ENCODE measurements around the gene FNDC3B. TPM values are rescaled to one million over a fixed set of nuclear protein-coding genes. Genes with fewer than 3 reads are reported as not detected.
A peak's percentile ranks its signal among the peaks of the same experiment; 100 is the strongest.

The FNDC3B gene
- total RNA-seq, 2 donors from 2014 or later: 27.0 to 41.6 TPM

DNA sequence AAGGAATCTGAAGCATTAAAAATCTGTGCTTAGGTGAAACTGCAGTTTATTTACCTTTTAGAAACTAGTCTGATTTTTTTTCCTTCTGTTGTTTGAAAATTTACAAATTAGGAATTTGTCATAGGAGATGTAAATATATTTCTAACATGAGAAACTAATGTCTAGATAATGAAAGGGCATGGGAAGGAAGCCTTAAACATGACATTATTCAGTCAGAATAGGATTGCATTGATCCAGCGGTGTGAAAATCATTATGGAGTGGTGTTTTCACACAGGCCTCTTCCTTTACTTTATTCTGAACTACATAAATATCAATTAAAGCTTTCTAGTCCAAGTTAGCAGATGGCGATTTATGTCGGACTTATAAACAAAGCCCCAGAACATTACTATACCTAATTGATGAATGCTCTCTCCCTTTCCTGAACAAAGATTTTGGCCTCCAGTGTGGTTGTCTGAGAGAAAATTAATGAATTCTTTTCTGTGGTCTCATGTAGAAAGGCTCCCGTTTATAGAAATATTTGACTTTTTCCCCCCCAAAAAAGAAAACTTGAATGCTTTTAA is 37.9 kb downstream of the FNDC3B start:
- Mint-ChIP-seq H3K4me3 (no peak overlapping the region), H3K4me1 (peaks cover 17% of the 10 kb centered on the region), H3K36me3 (ENCODE audit: low read depth) (no peaks in the 10 kb centered on the region), H3K27ac (no peak overlapping the region), H3K27me3 (no peaks in the 10 kb centered on the region)
- ATAC-seq: no peak
- H3K9me3 ChIP-seq (ENCODE audit: control insufficient read depth, low read length, poor library complexity, severe bottlenecking): no peaks in the 10 kb centered on the region
- DNase-seq: no peak

DNA sequence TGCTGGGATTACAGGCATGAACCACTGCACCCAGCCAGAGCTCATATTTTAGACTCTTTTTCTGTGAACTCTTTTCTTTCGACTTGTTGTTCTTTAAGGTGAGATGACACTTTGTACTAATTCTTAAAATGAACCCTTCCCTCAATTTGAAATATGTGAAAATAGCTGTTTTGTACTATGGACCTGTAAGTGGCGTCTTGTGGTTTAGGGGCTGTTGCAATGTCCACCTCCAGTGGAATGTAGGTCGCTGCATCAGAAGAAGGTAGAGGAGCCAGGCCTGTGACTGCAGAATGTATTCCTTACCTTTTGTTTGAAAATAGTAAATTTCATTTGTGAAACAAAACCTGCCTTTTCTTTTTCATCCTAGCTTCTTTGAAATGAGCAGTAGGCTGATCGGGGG is 38.9 kb downstream of the FNDC3B start:
- ATAC-seq (no peak), DNase-seq (no peak)
- H3K9me3 ChIP-seq (ENCODE audit: control insufficient read depth, low read length, poor library complexity, severe bottlenecking): no peaks in the 10 kb centered on the region
- Mint-ChIP-seq H3K27ac (no peak overlapping the region), H3K4me3 (no peak overlapping the region), H3K27me3 (no peaks in the 10 kb centered on the region), H3K36me3 (ENCODE audit: low read depth) (no peaks in the 10 kb centered on the region), H3K4me1 (peaks cover 17% of the 10 kb centered on the region)

DNA sequence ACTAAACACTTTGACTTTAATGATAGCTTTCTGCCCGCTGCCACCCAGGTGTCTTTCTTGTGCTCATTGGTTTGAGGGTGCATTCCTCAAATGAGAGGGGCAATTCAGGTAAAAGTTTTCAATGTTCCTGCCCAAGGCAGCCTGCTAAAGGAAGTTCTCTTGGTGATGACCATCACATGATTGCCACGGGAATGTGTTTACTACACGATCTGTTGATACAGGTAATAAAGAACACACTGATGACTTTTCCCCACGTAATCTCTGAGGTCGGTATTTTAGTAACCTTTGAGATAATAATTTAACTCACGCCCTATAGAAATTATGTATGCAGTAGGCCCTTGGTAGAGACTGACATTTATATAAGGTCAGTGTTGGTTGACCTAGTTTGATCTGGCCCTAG is 39.3 kb downstream of the FNDC3B start:
- Mint-ChIP-seq H3K36me3 (ENCODE audit: low read depth) (no peaks in the 10 kb centered on the region), H3K27ac (peak overlapping the region; percentile 3), H3K4me1 (peaks cover 17% of the 10 kb centered on the region), H3K27me3 (no peaks in the 10 kb centered on the region), H3K4me3 (no peak overlapping the region)
- H3K9me3 ChIP-seq (ENCODE audit: control insufficient read depth, low read length, poor library complexity, severe bottlenecking): no peaks in the 10 kb centered on the region
- ATAC-seq: no peak
- no peak for DNase-seq

DNA sequence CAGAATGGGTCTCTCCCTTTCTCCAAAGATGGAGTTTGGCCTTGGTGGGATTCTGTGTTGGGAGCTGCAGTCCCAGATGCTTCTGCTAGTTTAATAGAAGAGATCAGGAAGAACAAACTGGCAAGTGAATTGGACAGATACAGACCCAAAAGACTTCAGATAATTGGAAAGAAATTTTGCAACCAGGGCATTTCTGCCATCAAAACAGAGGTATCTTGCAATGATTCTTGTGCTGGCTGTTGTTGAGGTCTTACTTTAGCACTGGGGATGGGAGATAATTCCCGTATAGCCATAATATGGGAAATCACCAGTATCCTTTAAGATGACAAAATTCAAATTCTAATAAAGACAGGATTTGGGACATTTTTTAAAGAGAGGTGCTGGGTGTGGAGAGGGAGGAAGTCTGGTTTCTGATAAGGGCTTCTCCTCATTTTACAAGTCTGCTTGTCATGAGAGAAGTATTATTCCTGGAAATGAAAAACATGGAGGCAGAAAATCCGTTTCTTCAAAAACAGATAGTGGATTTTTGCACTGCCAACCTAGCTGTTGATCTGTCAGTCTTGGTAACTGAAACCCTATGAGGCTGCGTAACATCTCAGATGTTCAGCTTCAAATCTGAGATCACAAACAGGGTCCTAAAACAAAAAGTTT is 40.1 kb downstream of the FNDC3B start:
- Mint-ChIP-seq H3K4me3 (no peak overlapping the region), H3K4me1 (peaks cover 17% of the 10 kb centered on the region), H3K27me3 (no peaks in the 10 kb centered on the region), H3K36me3 (ENCODE audit: low read depth) (no peaks in the 10 kb centered on the region), H3K27ac (peak overlapping the region; percentile 3)
- no peak for ATAC-seq
- H3K9me3 ChIP-seq (ENCODE audit: control insufficient read depth, low read length, poor library complexity, severe bottlenecking): no peaks in the 10 kb centered on the region
- no peak for DNase-seq

DNA sequence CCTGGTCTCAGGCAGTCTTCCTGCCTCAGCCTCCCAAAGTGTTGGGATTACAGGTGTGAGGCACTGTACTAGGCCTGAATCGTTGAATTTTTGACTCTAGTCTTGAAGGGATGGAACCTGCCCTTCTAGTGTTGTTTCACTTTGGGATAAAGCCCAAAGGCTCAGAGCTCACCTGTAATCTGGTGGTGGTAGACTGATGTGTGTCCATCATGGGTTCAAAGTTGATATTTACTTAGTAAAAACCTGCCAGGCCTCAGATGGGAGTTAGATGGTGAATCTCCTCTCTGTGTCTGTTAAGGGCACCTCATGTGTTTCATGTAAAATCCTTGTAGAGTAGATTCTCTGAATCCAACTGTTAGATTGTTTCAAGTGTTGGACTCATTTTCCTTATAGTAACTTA is 41.1 kb downstream of the FNDC3B start:
- ATAC-seq (no peak), DNase-seq (no peak)
- Mint-ChIP-seq H3K27me3 (no peaks in the 10 kb centered on the region), H3K36me3 (ENCODE audit: low read depth) (no peaks in the 10 kb centered on the region), H3K27ac (no peak overlapping the region), H3K4me3 (no peak overlapping the region), H3K4me1 (peaks cover 20% of the 10 kb centered on the region)
- no peaks in the 10 kb centered on the region for H3K9me3 ChIP-seq (ENCODE audit: control insufficient read depth, low read length, poor library complexity, severe bottlenecking)

DNA sequence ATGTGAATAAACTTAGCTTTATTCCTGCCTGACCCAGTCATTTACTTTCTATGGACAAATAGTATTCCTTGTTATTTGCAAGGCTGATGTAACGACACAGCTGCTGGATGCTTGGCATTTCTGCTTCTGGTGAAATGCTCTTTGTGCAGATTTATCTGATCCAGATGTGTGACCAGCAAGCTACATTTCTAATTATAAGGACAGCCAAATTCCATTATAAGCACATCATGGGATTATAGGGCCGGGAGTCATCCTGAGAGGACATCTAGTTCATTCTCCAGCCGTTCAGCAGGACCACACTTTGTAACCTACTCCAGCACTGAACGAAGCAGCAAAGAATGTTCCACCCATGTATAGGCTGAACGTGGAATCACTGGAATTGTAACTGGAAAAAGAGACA is 42.9 kb downstream of the FNDC3B start:
- no peak for ATAC-seq
- Mint-ChIP-seq H3K4me1 (peaks cover 22% of the 10 kb centered on the region), H3K36me3 (ENCODE audit: low read depth) (no peaks in the 10 kb centered on the region), H3K27me3 (no peaks in the 10 kb centered on the region), H3K4me3 (no peak overlapping the region), H3K27ac (peak overlapping the region; percentile 16)
- DNase-seq: no peak
- no peaks in the 10 kb centered on the region for H3K9me3 ChIP-seq (ENCODE audit: control insufficient read depth, low read length, poor library complexity, severe bottlenecking)

DNA sequence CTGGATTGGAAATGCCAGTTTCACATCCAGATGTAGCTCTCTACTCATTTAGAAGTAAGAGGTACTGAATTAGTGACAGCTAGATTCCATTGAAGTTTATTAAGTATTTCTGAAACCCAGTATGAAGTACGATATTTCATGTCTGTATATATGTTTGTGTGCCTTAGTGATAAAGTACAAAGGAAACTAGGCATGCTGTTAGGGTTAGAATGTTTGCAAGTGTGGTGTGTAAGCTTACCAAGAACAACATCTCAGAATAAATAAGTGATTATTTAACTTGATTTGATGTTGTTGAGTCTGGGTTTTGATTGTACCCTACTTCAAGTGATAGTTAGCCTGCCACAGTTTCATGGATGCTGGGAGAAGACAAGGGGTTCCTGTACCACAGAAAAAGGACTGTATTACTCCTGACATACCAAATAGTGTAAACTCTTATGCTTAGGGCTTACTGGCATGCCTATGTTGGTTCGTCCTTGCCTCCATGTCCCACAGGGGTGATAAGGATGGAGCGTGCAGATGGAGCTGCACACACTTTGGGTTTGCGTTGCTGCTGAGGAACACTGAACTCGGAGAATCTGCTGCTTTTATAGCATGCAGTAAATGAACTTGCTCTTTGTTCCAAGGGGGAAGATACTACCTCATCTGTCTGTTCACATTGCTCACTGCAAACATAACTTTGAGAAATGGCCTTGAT is 43.6 kb downstream of the FNDC3B start:
- no peaks in the 10 kb centered on the region for H3K27me3 Mint-ChIP-seq
- no peaks in the 10 kb centered on the region for H3K9me3 ChIP-seq (ENCODE audit: control insufficient read depth, low read length, poor library complexity, severe bottlenecking)
- H3K27ac Mint-ChIP-seq: peak overlapping the region; percentile 16
- ATAC-seq (no peak), DNase-seq (no peak)
- peaks cover 27% of the 10 kb centered on the region for H3K4me1 Mint-ChIP-seq
- H3K36me3 Mint-ChIP-seq (ENCODE audit: low read depth): no peaks in the 10 kb centered on the region
- H3K4me3 Mint-ChIP-seq: peak overlapping the region; percentile 26

DNA sequence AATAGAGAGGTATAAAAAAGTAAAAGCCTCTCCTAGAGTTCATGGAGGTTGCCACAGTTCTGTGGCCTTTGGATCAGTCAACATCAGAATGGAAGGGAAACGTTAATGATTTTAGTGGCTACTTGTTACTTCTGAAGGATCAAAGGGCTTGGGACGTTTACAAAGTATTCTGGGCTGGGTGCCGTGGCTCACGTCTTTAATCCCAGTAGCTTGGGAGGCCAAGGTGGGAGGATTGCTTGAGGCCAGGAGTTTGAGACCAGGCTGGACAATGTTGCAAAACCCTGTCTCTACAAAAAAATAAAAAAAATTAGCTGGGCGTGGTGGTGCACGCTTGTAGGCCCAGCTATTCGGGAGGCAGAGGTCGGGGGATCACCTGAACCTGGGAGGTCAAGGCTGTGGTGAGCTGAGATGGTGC is 44.6 kb downstream of the FNDC3B start:
- no peaks in the 10 kb centered on the region for H3K36me3 Mint-ChIP-seq (ENCODE audit: low read depth)
- H3K9me3 ChIP-seq (ENCODE audit: control insufficient read depth, low read length, poor library complexity, severe bottlenecking): no peaks in the 10 kb centered on the region
- H3K27ac Mint-ChIP-seq: no peak overlapping the region
- DNase-seq (no peak), ATAC-seq (no peak)
- peaks cover 22% of the 10 kb centered on the region for H3K4me1 Mint-ChIP-seq
- no peaks in the 10 kb centered on the region for H3K27me3 Mint-ChIP-seq
- no peak overlapping the region for H3K4me3 Mint-ChIP-seq

DNA sequence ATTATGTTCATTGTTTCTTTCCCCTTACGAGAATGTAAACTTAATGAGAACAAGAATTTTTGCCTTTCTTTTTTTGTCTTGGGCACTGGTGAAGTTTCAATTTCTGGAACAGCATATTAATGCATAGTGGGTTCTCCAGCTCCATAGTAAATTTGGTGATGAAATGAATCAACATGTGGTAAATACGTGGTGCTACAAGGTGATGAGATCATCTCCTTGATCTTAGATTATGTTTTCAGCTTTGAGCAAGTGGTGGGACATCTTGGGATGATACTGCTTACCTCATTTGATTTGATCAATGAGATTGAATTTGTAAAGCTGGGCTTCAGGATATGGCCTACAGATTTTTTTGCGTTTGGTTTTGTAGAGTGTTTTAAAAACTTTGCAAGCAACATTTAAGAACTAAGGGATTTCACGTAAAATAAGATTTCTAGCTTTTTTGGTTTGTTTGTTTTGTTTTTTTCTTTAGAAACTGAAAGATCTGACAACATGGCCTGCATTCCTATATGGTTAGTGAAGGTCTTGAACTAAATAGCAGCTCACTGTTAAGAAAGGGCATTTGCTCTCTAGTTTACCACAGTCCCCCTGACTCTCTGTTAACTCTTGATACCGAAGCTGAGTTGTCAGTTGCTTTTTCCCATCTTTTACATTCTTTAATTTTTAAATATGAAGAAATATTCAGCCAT is 45.6 kb downstream of the FNDC3B start:
- DNase-seq (no peak), ATAC-seq (no peak)
- H3K9me3 ChIP-seq (ENCODE audit: control insufficient read depth, low read length, poor library complexity, severe bottlenecking): no peaks in the 10 kb centered on the region
- Mint-ChIP-seq H3K27ac (no peak overlapping the region), H3K36me3 (ENCODE audit: low read depth) (no peaks in the 10 kb centered on the region), H3K4me1 (peaks cover 16% of the 10 kb centered on the region), H3K27me3 (no peaks in the 10 kb centered on the region), H3K4me3 (no peak overlapping the region)

DNA sequence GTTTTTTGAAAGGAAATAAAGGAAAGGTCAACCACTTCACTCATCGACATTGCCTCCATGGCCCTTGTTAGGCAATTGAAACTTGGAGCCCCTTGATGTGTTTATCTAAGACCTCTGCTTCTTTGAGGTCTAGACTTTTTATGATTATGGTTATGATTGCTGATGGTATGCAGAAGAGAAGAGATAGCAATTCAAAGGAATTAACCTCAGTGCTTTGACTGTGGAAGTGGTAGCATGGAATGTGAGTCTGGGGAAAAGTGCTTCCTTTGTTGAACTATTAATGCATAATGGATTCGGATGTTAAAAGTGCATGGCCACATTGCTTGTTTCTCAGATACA is 46.1 kb downstream of the FNDC3B start:
- Mint-ChIP-seq H3K27ac (no peak overlapping the region), H3K4me1 (peaks cover 19% of the 10 kb centered on the region), H3K36me3 (ENCODE audit: low read depth) (no peaks in the 10 kb centered on the region), H3K4me3 (no peak overlapping the region), H3K27me3 (no peaks in the 10 kb centered on the region)
- ATAC-seq: no peak
- no peaks in the 10 kb centered on the region for H3K9me3 ChIP-seq (ENCODE audit: control insufficient read depth, low read length, poor library complexity, severe bottlenecking)
- no peak for DNase-seq

DNA sequence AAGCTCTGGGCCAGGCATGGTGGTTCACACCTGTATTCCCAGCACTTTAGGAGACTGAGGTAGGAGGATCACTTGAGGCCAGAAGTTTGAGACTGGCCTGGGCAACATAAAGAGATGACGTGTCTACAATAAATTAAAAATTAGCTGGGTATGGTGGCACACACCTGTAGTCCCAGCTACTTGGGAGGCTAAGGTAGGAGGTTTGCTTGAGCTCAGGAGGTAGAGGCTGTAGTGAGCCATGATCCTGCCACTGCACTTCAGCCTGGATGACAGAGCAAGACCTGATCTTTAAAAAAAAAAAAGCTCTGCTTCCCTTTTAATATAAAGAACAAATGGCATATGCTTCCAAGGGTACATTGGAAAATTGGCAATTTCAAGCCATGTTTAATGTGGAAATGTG is 46.7 kb downstream of the FNDC3B start:
- no peak for ATAC-seq
- H3K27ac Mint-ChIP-seq: no peak overlapping the region
- no peaks in the 10 kb centered on the region for H3K27me3 Mint-ChIP-seq
- H3K4me1 Mint-ChIP-seq: peaks cover 21% of the 10 kb centered on the region
- no peaks in the 10 kb centered on the region for H3K36me3 Mint-ChIP-seq (ENCODE audit: low read depth)
- no peaks in the 10 kb centered on the region for H3K9me3 ChIP-seq (ENCODE audit: control insufficient read depth, low read length, poor library complexity, severe bottlenecking)
- H3K4me3 Mint-ChIP-seq: no peak overlapping the region
- no peak for DNase-seq

DNA sequence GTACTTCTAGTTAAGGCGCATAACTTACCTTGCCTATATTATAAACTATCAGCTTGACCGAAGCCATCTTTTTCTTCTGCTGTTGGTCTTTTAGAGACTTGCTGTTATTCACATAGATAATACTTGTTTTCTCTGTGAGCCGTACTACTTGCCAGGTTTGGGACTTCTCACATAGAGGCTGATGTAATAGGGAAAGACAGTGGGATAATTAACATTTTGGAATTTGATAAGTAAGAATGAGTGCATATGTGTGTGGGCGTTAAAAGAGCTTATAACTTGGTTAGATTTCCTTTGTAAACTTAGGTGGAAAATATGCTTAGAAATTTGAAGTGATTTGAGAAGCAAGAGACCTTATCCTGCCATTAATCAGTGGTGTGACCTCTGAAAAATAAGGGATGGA is 47.8 kb downstream of the FNDC3B start:
- no peaks in the 10 kb centered on the region for H3K27me3 Mint-ChIP-seq
- H3K4me1 Mint-ChIP-seq: peaks cover 21% of the 10 kb centered on the region

More for the DNA sequence above, 47.8 kb downstream of the FNDC3B start:
- no peak for ATAC-seq
- H3K36me3 Mint-ChIP-seq (ENCODE audit: low read depth): no peaks in the 10 kb centered on the region
- peak overlapping the region; percentile 16 for H3K4me3 Mint-ChIP-seq
- no peaks in the 10 kb centered on the region for H3K9me3 ChIP-seq (ENCODE audit: control insufficient read depth, low read length, poor library complexity, severe bottlenecking)
- DNase-seq: no peak
- H3K27ac Mint-ChIP-seq: peak overlapping the region; percentile 87
